AG09319 (cell line): ENCODE data around the gene DOCK4.

Experiments
- DNase-seq: peaks from one replicate; pipeline ENCODE4 v3.0.0-alpha.2; 2010; ENCODE audit warnings: low read depth; ENCODE audit errors: extremely low read depth
- CTCF ChIP-seq: IDR thresholded peaks from 2 replicates; pipeline ENCODE4 v1.5.1; 2011; ENCODE audit warnings: low read depth, mild to moderate bottlenecking, inconsistent platforms, low read length, moderate library complexity

The DOCK4 gene

GRCh38 chr7:111735661-111736551, 470.3 kb downstream of the DOCK4 start:
- DNase-seq, result no peak
- TF ChIP-seq CTCF, result peak; percentile 71

GRCh38 chr7:111734954-111735660, 471.1 kb downstream of the DOCK4 start:
- DNase-seq, result no peak
- no peak for TF ChIP-seq CTCF

GRCh38 chr7:111732923-111733322, 473.3 kb downstream of the DOCK4 start:
- TF ChIP-seq CTCF, result no peak

GRCh38 chr7:111730476-111731300, 475.5 kb downstream of the DOCK4 start:
- peak; percentile 41 for TF ChIP-seq CTCF
- no peak for DNase-seq

More at GRCh38 chr7:111732923-111733322, 473.3 kb downstream of the DOCK4 start:
- DNase-seq, result no peak

GRCh38 chr7:111730057-111730456, 476.1 kb downstream of the DOCK4 start:
- DNase-seq, result no peak
- no peak for TF ChIP-seq CTCF

GRCh38 chr7:111729483-111729882, 476.7 kb downstream of the DOCK4 start:
- TF ChIP-seq CTCF, result no peak
- no peak for DNase-seq
